HepG2 (cell line): ENCODE results near the gene PIEZO2. TPM values are rescaled to one million over a fixed set of nuclear protein-coding genes. Genes with fewer than 3 reads are reported as not detected.

ENCODE experiments used
- AGO1 ChIP-seq: fragments of 200-400 bp; formaldehyde crosslinking; IDR thresholded peaks from 2 replicates; pipeline ENCODE4 v1.6.1; 2017; ENCODE audit warnings: mild to moderate bottlenecking, low read depth, low read length, moderate library complexity; ENCODE audit not compliant: poor library complexity, severe bottlenecking
- AGO2 ChIP-seq: fragments of 200-400 bp; formaldehyde crosslinking; optimal IDR thresholded peaks from 2 replicates; pipeline ENCODE3; 2017; ENCODE audit warnings: mild to moderate bottlenecking, low read depth, low read length, moderate library complexity
- ATF1 ChIP-seq: IDR thresholded peaks from 2 replicates; pipeline ENCODE4 v1.6.1; 2016; ENCODE audit warnings: mild to moderate bottlenecking, control low read depth
- FOSL2 ChIP-seq: sonication (generic); formaldehyde crosslinking; IDR thresholded peaks from 2 replicates; pipeline ENCODE4 v1.4.0; 2020; ENCODE audit warnings: missing genetic modification reagents
- HNF1A ChIP-seq, 2 experiments: sonication (generic) in 1 of 2; formaldehyde crosslinking in 1 of 2; IDR thresholded peaks; 2 replicates each; pipeline versions ENCODE4 v1.4.0 to v1.6.1; 2016 to 2020; ENCODE audit warnings: borderline replicate concordance in 1 of 2, low read depth in 1 of 2, mild to moderate bottlenecking in 1 of 2, missing genetic modification reagents in 1 of 2
- MAF1 ChIP-seq: sonication (generic); formaldehyde crosslinking; IDR thresholded peaks from 2 replicates; pipeline ENCODE4 v1.5.0; 2020; ENCODE audit warnings: missing genetic modification reagents, borderline replicate concordance
- NR1H2 ChIP-seq: sonication (generic); formaldehyde crosslinking; IDR thresholded peaks from 2 replicates; pipeline ENCODE4 v1.8.1; 2022; ENCODE audit warnings: low read depth, missing genetic modification reagents, borderline replicate concordance
- REST ChIP-seq, 2 experiments: IDR thresholded peaks; 2 replicates each; pipeline ENCODE4 v1.6.1; 2011 to 2012; ENCODE audit warnings: low read length in 2 of 2, borderline replicate concordance in 1 of 2, low read depth in 1 of 2, mild to moderate bottlenecking in 1 of 2, moderate library complexity in 1 of 2
- RFXAP ChIP-seq: sonication (generic); formaldehyde crosslinking; IDR thresholded peaks from 2 replicates; pipeline ENCODE4 v1.4.0; 2020; ENCODE audit warnings: missing genetic modification reagents, borderline replicate concordance
- STAG1 ChIP-seq: sonication (generic); formaldehyde crosslinking; IDR thresholded peaks from 2 replicates; pipeline ENCODE4 v1.4.0; 2020; ENCODE audit warnings: missing genetic modification reagents
- ZBTB43 ChIP-seq: sonication (generic); formaldehyde crosslinking; conservative IDR thresholded peaks from 2 replicates; pipeline ENCODE4 v1.4.0; 2020; ENCODE audit warnings: missing genetic modification reagents
- ZC3H4 ChIP-seq: sonication (generic); formaldehyde crosslinking; IDR thresholded peaks from 2 replicates; pipeline ENCODE4 v1.4.0; 2020; ENCODE audit warnings: missing genetic modification reagents, borderline replicate concordance
- ZNF572 ChIP-seq: sonication (generic); formaldehyde crosslinking; IDR thresholded peaks from 2 replicates; pipeline ENCODE4 v1.5.1; 2020; ENCODE audit warnings: mild to moderate bottlenecking, missing genetic modification reagents
- ZNF776 ChIP-seq: sonication (generic); formaldehyde crosslinking; IDR thresholded peaks from 2 replicates; pipeline ENCODE4 v1.4.0; 2020; ENCODE audit warnings: mild to moderate bottlenecking, missing genetic modification reagents
- ZNF792 ChIP-seq: IDR thresholded peaks from 2 replicates; pipeline ENCODE4 v1.6.1; 2016
- ZNF879 ChIP-seq: sonication (generic); formaldehyde crosslinking; IDR thresholded peaks from 2 replicates; pipeline ENCODE4 v1.8.1; 2023; ENCODE audit warnings: missing genetic modification reagents
- polyA plus RNA-seq, 8 experiments: library from polyadenylated mRNA; depleted of rRNA in 3 of 8; stranded (reverse) in 7 of 8; unstranded in 1 of 8; fragments of >200 nt; fragmentation: Illumina TruSeq in 4 of 8; extraction: Trizol in 4 of 8; gene quantifications; 2 replicates each; pipeline versions ENCODE4 v1.2.1 to v1.2.3, GENCODE V29; 2011 to 2016; ENCODE audit warnings: low read depth in 4 of 8, missing spikeins in 1 of 8, mixed read lengths in 1 of 8; ENCODE audit not compliant: insufficient read depth in 1 of 8
- total RNA-seq, 5 experiments: library from RNA; depleted of rRNA; stranded (reverse); fragments of >200 nt; fragmentation: Illumina TruSeq; extraction: Trizol; gene quantifications; 2 replicates each; pipeline ENCODE4 v1.2.3, GENCODE V29; 2016; ENCODE audit warnings: low read depth in 1 of 5

Gene PIEZO2
- total and polyA plus RNA-seq, 2 of the 13 experiments (the other 11 are each of a cell fraction or from before 2014, with no cell fraction given), result 15.2 to 27.2 TPM

- TF ChIP-seq AGO2 (peak; percentile 56), ZNF776 (peak; percentile 48; the same call in 1 of the 2 replicates), ZNF879 (CRISPR knock-in tag) (no peak), AGO1 (peak; percentile 29), REST (IDR thresholded peaks at IDR 0.05; ENCODE audit: borderline replicate concordance in 1 of 2, low read depth in 1 of 2, low read length in 2 of 2) (no peak), HNF1A (IDR thresholded peaks at IDR 0.05; ENCODE audit: low read depth) (no peak), HNF1A (CRISPR knock-in tag; IDR thresholded peaks at IDR 0.05; ENCODE audit: borderline replicate concordance) (no peak), FOSL2 (CRISPR knock-in tag) (no peak), RFXAP (CRISPR knock-in tag) (no peak), NR1H2 (CRISPR knock-in tag) (no peak), ZNF572 (no peak), ATF1 (CRISPR knock-in tag) (no peak), ZNF792 (no peak), STAG1 (no peak), ZC3H4 (no peak), ZBTB43 (CRISPR knock-in tag) (no peak), MAF1 (CRISPR knock-in tag) (no peak)
Measured at GRCh38 chr18:11148680-11149440, 509 bp downstream of the PIEZO2 start (continued).
